Activated CD4-positive, alpha-beta T cell treated with anti-CD3 and anti-CD28 coated beads, Interleukin-2, amount 50 U/mL, for 48 hours (primary cell): ENCODE measurements around the gene IGSF11.
"Not testable (repeated sequence)": the region's sequence is repeated elsewhere in the genome, so short reads cannot be mapped to it uniquely, and the experiment has no call there.

Experiments used
- DNase-seq, 2 experiments: peaks; one replicate each; pipeline ENCODE4 v3.0.0-alpha.2; 2020

Gene IGSF11

DNA sequence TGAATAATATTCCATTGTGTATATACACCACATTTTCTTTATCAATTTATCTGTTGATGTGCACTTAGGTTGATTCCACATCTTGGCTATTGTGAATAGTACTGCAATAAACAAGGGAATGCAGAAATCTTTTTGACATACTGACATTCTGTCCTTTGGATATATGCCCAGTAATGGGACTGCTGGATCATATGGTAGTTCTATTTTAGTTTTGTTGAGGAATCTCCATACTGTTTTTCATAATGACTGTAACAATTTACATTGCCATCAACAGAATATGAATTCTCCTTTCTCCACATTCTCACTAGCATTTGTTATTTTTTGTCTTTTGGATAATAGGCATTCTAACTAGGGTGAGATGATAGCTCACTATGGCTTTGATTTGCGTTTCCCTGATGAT is 174.7 kb downstream of the IGSF11 start:
- DNase-seq: no peak

- not testable (repeated sequence) for DNase-seq
These were observed 183.0 kb downstream of the IGSF11 start for GRCh38 chr3:118851466-118852193.

GRCh38 chr3:118850687-118851086 is 184.0 kb downstream of the IGSF11 start:
- DNase-seq: no peak
